H1 (cell line): ENCODE results near the gene ERN2. TPM values are rescaled to one million over a fixed set of nuclear protein-coding genes. Genes with fewer than 3 reads are reported as not detected.
A peak's percentile ranks its signal among the peaks of the same experiment; 100 is the strongest.

ENCODE experiments used
- CTCF ChIA-PET: fragments of 300-600 bp; sonication (Branson Sonifier 250); formaldehyde crosslinking; loops from one replicate; lab custom pipeline; 2021; ENCODE audit not compliant: partially characterized antibody; lab: Charles Lee
- POLR2A ChIA-PET: fragments of 300-600 bp; sonication (Branson Sonifier 250); formaldehyde crosslinking; loops from one replicate; lab custom pipeline; 2021; ENCODE audit warnings: inconsistent platforms; ENCODE audit not compliant: partially characterized antibody; lab: Charles Lee
- DNase-seq, 2 experiments: peaks; one replicate each; pipeline versions ENCODE4 v3.0.0 to v3.0.0-alpha.2; 2010 to 2022; ENCODE audit warnings: low spot score in 2 of 2, low read depth in 1 of 2, mixed read lengths in 1 of 2
- FAIRE-seq: peaks from 2 replicates; lab custom pipeline; 2011; peaks lifted over from hg19 to GRCh38; lab: Jason Lieb, UNC
- H2AFZ ChIP-seq: 2 replicates; pipeline ENCODE4 v1.8.1; 2012; ENCODE audit warnings: low read length, inconsistent platforms
- H2AK5ac ChIP-seq: 2 replicates; pipeline ENCODE4 v1.6.1; 2013; ENCODE audit warnings: low read depth, low read length
- H2BK120ac ChIP-seq: replicated peaks from 2 replicates; pipeline ENCODE3; 2013; ENCODE audit warnings: low read depth, low read length, inconsistent platforms
- H2BK12ac ChIP-seq: 2 replicates; pipeline ENCODE4 v1.6.1; 2013; ENCODE audit warnings: low read depth, low read length
- H2BK15ac ChIP-seq: 2 replicates; pipeline ENCODE4 v1.6.1; 2013; ENCODE audit warnings: low read length
- H2BK20ac ChIP-seq: 2 replicates; pipeline ENCODE4 v1.6.1; 2013; ENCODE audit warnings: low read length
- H2BK5ac ChIP-seq: 2 replicates; pipeline ENCODE4 v1.6.1; 2013; ENCODE audit warnings: low read depth, low read length
- H3K14ac ChIP-seq: 2 replicates; pipeline ENCODE4 v1.6.1; 2013; ENCODE audit warnings: inconsistent platforms; ENCODE audit not compliant: insufficient read length
- H3K18ac ChIP-seq: 2 replicates; pipeline ENCODE4 v1.6.1; 2013; ENCODE audit warnings: low read length; ENCODE audit errors: extremely low read depth
- H3K23ac ChIP-seq: 2 replicates; pipeline ENCODE4 v1.6.1; 2013; ENCODE audit warnings: inconsistent platforms; ENCODE audit not compliant: insufficient read length
- H3K23me2 ChIP-seq: 2 replicates; pipeline ENCODE4 v1.6.1; 2013; ENCODE audit warnings: low read depth, low read length
- H3K27ac ChIP-seq: 2 replicates; pipeline ENCODE4 v1.6.1; 2011; ENCODE audit warnings: low read depth, low read length, inconsistent platforms
- H3K27me3 ChIP-seq, 4 experiments: replicated peaks in 1 of 4; 1 replicate in 1 of 4; 2 replicates in 3 of 4; pipeline versions ENCODE4 v1.6.1 to v1.8.1; 2011 to 2013; ENCODE audit warnings: low read length in 3 of 4, mild to moderate bottlenecking in 3 of 4, inconsistent platforms in 2 of 4, mixed read lengths in 2 of 4, moderate library complexity in 1 of 4; ENCODE audit not compliant: control insufficient read depth in 3 of 4, insufficient read depth in 3 of 4; ENCODE audit errors: extremely low read depth in 1 of 4
- H3K36me3 ChIP-seq, 4 experiments: 2 replicates each; pipeline versions ENCODE4 v1.6.1 to v1.8.1; 2011 to 2013; ENCODE audit warnings: mild to moderate bottlenecking in 4 of 4, low read length in 3 of 4, moderate library complexity in 2 of 4, control low read depth in 1 of 4, inconsistent platforms in 1 of 4; ENCODE audit not compliant: insufficient read depth in 4 of 4, control insufficient read depth in 2 of 4
- H3K4ac ChIP-seq: replicated peaks from 2 replicates; pipeline ENCODE3; 2013; ENCODE audit warnings: low read length, low read depth, mixed read lengths, inconsistent platforms; ENCODE audit not compliant: insufficient read length
- H3K4me1 ChIP-seq, 4 experiments: replicated peaks in 1 of 4; 1 replicate in 1 of 4; 2 replicates in 3 of 4; pipeline versions ENCODE4 v1.6.1 to v1.8.1; 2011 to 2013; ENCODE audit warnings: low read length in 3 of 4, inconsistent platforms in 2 of 4, mixed read lengths in 1 of 4; ENCODE audit not compliant: insufficient read depth in 4 of 4, control insufficient read depth in 3 of 4
- H3K4me2 ChIP-seq, 2 experiments: 2 replicates each; pipeline versions ENCODE4 v1.6.1 to v1.8.1; 2011 to 2013; ENCODE audit warnings: low read depth in 2 of 2, low read length in 2 of 2, control low read depth in 1 of 2, inconsistent platforms in 1 of 2, mild to moderate bottlenecking in 1 of 2; ENCODE audit not compliant: insufficient read depth in 1 of 2
- H3K4me3 ChIP-seq, 4 experiments: fragments of 200-600, 300-600 bp in 1 of 4; sonication (generic), shearing (Covaris generic), sonication (Bioruptor Twin) in 1 of 4; 2 replicates each; pipeline versions ENCODE4 v1.5.1 to v1.8.1; 2011 to 2016; ENCODE audit warnings: low read length in 4 of 4, low read depth in 3 of 4, control low read depth in 2 of 4, inconsistent platforms in 2 of 4, mild to moderate bottlenecking in 2 of 4, mixed read lengths in 1 of 4, moderate library complexity in 1 of 4; ENCODE audit not compliant: insufficient read depth in 2 of 4; ENCODE audit errors: extremely low read depth in 1 of 4
- H3K56ac ChIP-seq: replicated peaks from 2 replicates; pipeline ENCODE3; 2013; ENCODE audit warnings: low read depth, mild to moderate bottlenecking, mixed read lengths, low read length, inconsistent platforms; ENCODE audit not compliant: insufficient read length
- H3K79me1 ChIP-seq: 2 replicates; pipeline ENCODE4 v1.6.1; 2013; ENCODE audit warnings: low read depth, low read length, control low read depth
- H3K79me2 ChIP-seq, 2 experiments: 2 replicates each; pipeline versions ENCODE4 v1.6.1 to v1.8.1; 2012 to 2013; ENCODE audit warnings: low read length in 2 of 2, mild to moderate bottlenecking in 2 of 2, inconsistent platforms in 1 of 2; ENCODE audit not compliant: insufficient read depth in 2 of 2, control insufficient read depth in 1 of 2
- H3K9ac ChIP-seq, 4 experiments: replicated peaks in 1 of 4; 1 replicate in 1 of 4; 2 replicates in 3 of 4; pipeline versions ENCODE4 v1.6.1 to v1.8.1; 2011 to 2013; ENCODE audit warnings: low read depth in 3 of 4, low read length in 3 of 4, control low read depth in 2 of 4, mild to moderate bottlenecking in 2 of 4, moderate library complexity in 2 of 4, inconsistent platforms in 1 of 4; ENCODE audit errors: extremely low read depth in 1 of 4
- H3K9me3 ChIP-seq, 2 experiments: 2 replicates each; pipeline versions ENCODE4 v1.6.1 to v1.8.1; 2012 to 2013; ENCODE audit warnings: mild to moderate bottlenecking in 2 of 2, moderate library complexity in 2 of 2, control low read depth in 1 of 2, inconsistent platforms in 1 of 2, low read depth in 1 of 2, low read length in 1 of 2, mixed read lengths in 1 of 2; ENCODE audit not compliant: insufficient read depth in 2 of 2
- H4K20me1 ChIP-seq, 2 experiments: replicated peaks in 1 of 2; 2 replicates each; pipeline versions ENCODE3 to v1.8.1; 2011 to 2013; ENCODE audit warnings: inconsistent platforms in 2 of 2, low read length in 2 of 2, mild to moderate bottlenecking in 1 of 2; ENCODE audit not compliant: insufficient read depth in 2 of 2, control insufficient read depth in 1 of 2
- H4K5ac ChIP-seq: 2 replicates; pipeline ENCODE4 v1.6.1; 2013; ENCODE audit warnings: low read length, low read depth, mixed read lengths, inconsistent platforms; ENCODE audit not compliant: insufficient read length
- H4K8ac ChIP-seq: 2 replicates; pipeline ENCODE4 v1.8.0; 2013; ENCODE audit warnings: mild to moderate bottlenecking, moderate library complexity, low read length, inconsistent platforms; ENCODE audit not compliant: insufficient read depth; ENCODE audit errors: extremely low read depth
- H4K91ac ChIP-seq: replicated peaks from 2 replicates; pipeline ENCODE3; 2013; ENCODE audit warnings: low read length, mixed read lengths, inconsistent platforms; ENCODE audit not compliant: insufficient read length
- KDM5A ChIP-seq: fragments of 200-600 bp; IDR thresholded peaks from 2 replicates; pipeline ENCODE4 v1.7.1; 2012; ENCODE audit warnings: mild to moderate bottlenecking, low read length, inconsistent platforms, mixed read lengths
- WGBS, 2 experiments: shearing (Covaris generic) in 1 of 2; methylation state at CpG; one replicate each; pipeline versions ENCODE4 v1.1.6 to v1.1.7; 2013 to 2015; ENCODE audit warnings: low lambda C conversion rate in 2 of 2, mixed read lengths in 2 of 2, inconsistent platforms in 1 of 2, low coverage in 1 of 2, missing lambda C conversion rate in 1 of 2; ENCODE audit not compliant: insufficient replicate concordance in 2 of 2, insufficient coverage in 1 of 2, insufficient read length in 1 of 2; ENCODE audit errors: extremely low coverage in 1 of 2, missing lambda C conversion rate in 1 of 2; 5-methylcytosine and 5-hydroxymethylcytosine counted together
- polyA plus RNA-seq, 7 experiments: library from polyadenylated mRNA; depleted of rRNA in 3 of 7; stranded (reverse) in 5 of 7; unstranded in 2 of 7; fragments of >200 nt in 5 of 7; fragments of 200-250 nt in 2 of 7; gene quantifications; 1 replicate in 5 of 7; 2 replicates in 1 of 7; 4 replicates in 1 of 7; pipeline versions ENCODE4 v1.2.1 to v1.2.3, GENCODE V29; 2011 to 2013; ENCODE audit warnings: missing spikeins in 2 of 7, mixed read lengths in 2 of 7
- total RNA-seq: library from RNA; stranded (reverse); fragmentation: NEBNext Ultra II Directional; extraction: Animal tissue kit (Norgen Biotek cat#: 25700); gene quantifications from 2 replicates; pipeline ENCODE4 v1.2.1, GENCODE V29; 2021

ERN2 gene
- total and polyA plus RNA-seq, 2 of the 8 experiments (the other 6 are each of a cell fraction or from before 2014, with no cell fraction given), result 2.4 to 4.4 TPM

GRCh38 chr16:23728112-23728477 lies 15.1 kb upstream of the ERN2 start:
- Histone ChIP-seq H2AFZ (peak overlapping the region; percentile 55; the same call in 1 of the 2 replicates), H3K4me3 (no peak overlapping the region), H3K27me3 (no peaks in the 10 kb centered on the region), H3K18ac (peak overlapping the region; percentile 43; the same call in 1 of the 2 replicates), H2BK12ac (no peak overlapping the region), H4K5ac (no peak overlapping the region), H3K36me3 (no peaks in the 10 kb centered on the region), H4K91ac (peak overlapping the region; percentile 41), H3K4ac (no peak overlapping the region), H3K23me2 (peaks cover 2% of the 10 kb centered on the region; the same call in 1 of the 2 replicates), H3K4me2 (peak overlapping the region in 1 of 2 experiments; percentile 26; a peak in 1 of 4 replicates), H2BK120ac (no peak overlapping the region), H2BK15ac (no peak overlapping the region), H3K56ac (no peak overlapping the region), H3K9ac (no peak overlapping the region), H3K9me3 (no peaks in the 10 kb centered on the region), H2BK5ac (no peak overlapping the region), H3K79me1 (no peaks in the 10 kb centered on the region), H3K27ac (no peak overlapping the region), H4K8ac (no peak overlapping the region), H4K20me1 (no peaks in the 10 kb centered on the region), H3K79me2 (no peaks in the 10 kb centered on the region), H3K14ac (no peak overlapping the region), H2BK20ac (0 out of 2 replicates have a peak overlapping the region, but pooled peaks have one; percentile 16), H3K4me1 (peaks cover 0 to 2% (median 0%) of the 10 kb centered on the region in 4 experiments; a peak in 5 of 7 replicates), H3K23ac (no peak overlapping the region), H2AK5ac (no peak overlapping the region)
- ChIA-PET CTCF (interaction anchor here (0.6 to 2.1 kb wide), 19 partner anchors 9 to 487 kb away, joined by 3 to 11 read pairs (median 3); partner anchors contain the start of gene ERN2), POLR2A (interaction anchor here (2.8 kb wide), 1 partner anchor 27 kb away, joined by 8 read pairs; no protein-coding TSS in a partner anchor)
- FAIRE-seq (no peak), DNase-seq (no peak)
- WGBS, 2 experiments, result 72 to 100% methylated on average over 1 to 10 of the region's 10 CpGs
- no peak for TF ChIP-seq KDM5A
